Endometrium (tissue), 2 donors: Measurements from ENCODE around the gene SH3RF3.

Experiments used
- FAIRE-seq: peaks from 2 replicates; lab custom pipeline; 2012; peaks lifted over from hg19 to GRCh38; lab: Jason Lieb, UNC
- donor health status: control.
- donor health status: control.

SH3RF3 gene

GRCh38 chr2:109480486-109481195 is 351.6 kb downstream of the SH3RF3 start:
- FAIRE-seq: no peak

- FAIRE-seq: no peak
Measured at GRCh38 chr2:109481196-109481555, 352.2 kb downstream of the SH3RF3 start.

GRCh38 chr2:109481599-109481998 is 352.6 kb downstream of the SH3RF3 start:
- no peak for FAIRE-seq

- no peak for FAIRE-seq
Measured at GRCh38 chr2:109482361-109482861, 353.4 kb downstream of the SH3RF3 start.

GRCh38 chr2:109486711-109487535 is 357.9 kb downstream of the SH3RF3 start:
- no peak for FAIRE-seq

GRCh38 chr2:109487536-109487869 is 358.5 kb downstream of the SH3RF3 start:
- no peak for FAIRE-seq

- FAIRE-seq: no peak
Measured at GRCh38 chr2:109487871-109488655, 359.1 kb downstream of the SH3RF3 start.

- FAIRE-seq: no peak
Measured at GRCh38 chr2:109489296-109489695, 360.3 kb downstream of the SH3RF3 start.

GRCh38 chr2:109493176-109493935 is 364.4 kb downstream of the SH3RF3 start:
- FAIRE-seq: no peak

GRCh38 chr2:109494351-109494750 is 365.3 kb downstream of the SH3RF3 start:
- FAIRE-seq: no peak

GRCh38 chr2:109497463-109497862 is 368.5 kb downstream of the SH3RF3 start:
- no peak for FAIRE-seq

GRCh38 chr2:109497911-109498870 is 369.2 kb downstream of the SH3RF3 start:
- FAIRE-seq: no peak

GRCh38 chr2:109498906-109499305 is 369.9 kb downstream of the SH3RF3 start:
- FAIRE-seq: no peak

- no peak for FAIRE-seq
Measured at GRCh38 chr2:109499566-109499965, 370.6 kb downstream of the SH3RF3 start.

- no peak for FAIRE-seq
Measured at GRCh38 chr2:109500910-109501309, 371.9 kb downstream of the SH3RF3 start.

- FAIRE-seq: no peak
Measured at GRCh38 chr2:109501461-109501860, 372.5 kb downstream of the SH3RF3 start.

GRCh38 chr2:109503191-109503590 is 374.2 kb downstream of the SH3RF3 start:
- FAIRE-seq: no peak

- no peak for FAIRE-seq
Measured at GRCh38 chr2:109507217-109507616, 378.2 kb downstream of the SH3RF3 start.

GRCh38 chr2:109507828-109508227 is 378.8 kb downstream of the SH3RF3 start:
- FAIRE-seq: no peak

GRCh38 chr2:109508556-109508955 is 379.6 kb downstream of the SH3RF3 start:
- no peak for FAIRE-seq
